ENCODE measurements around the gene SSR1.

GRCh38 chr6:7239590-7239948, 73.4 kb downstream of the SSR1 start:
- TF ChIP-seq CTCF (IDR thresholded peaks at IDR 0.05; ENCODE audit: low read length) (no peak), EZH2 (IDR thresholded peaks at IDR 0.05; ENCODE audit: borderline replicate concordance, low read length) (no peak)

Measured in OCI-LY1 (cell line).